ENCODE results near the gene ANKS4B.

ANKS4B gene

DNA sequence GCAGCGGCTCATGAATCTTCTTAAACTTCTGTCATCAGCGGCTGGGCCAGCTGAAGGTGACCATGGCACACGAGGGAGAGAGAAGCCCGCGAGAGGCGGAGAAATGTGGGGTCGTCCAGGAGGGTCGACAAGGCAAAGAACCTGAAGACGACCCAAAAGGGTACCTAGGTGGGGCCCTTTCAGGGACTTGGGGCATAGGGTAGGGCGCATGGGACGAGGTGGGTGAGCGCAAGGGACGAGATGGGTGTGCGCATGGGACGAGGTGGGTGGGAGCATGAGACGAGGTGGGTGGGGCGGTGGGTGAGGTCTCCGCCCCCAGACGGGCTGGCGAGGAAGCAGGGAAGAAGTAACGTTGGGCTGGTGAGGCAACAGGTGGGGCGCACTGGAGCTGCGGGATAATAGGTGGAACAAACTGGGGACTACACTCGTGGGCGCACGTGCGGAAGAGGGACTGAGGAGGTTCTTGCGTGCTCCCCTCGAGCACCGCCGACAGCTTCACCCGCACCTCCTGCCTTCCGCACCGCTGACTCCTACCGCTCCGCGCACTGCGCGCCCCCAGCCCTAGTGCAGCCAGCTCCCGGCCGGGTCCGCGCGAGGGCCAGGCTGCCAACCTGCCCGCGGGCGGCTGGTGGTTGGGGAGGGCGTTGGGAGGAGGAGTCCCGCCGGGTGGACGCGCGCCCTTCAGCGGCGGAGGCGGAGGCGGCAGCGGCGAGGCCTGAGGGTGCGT lies 67.8 kb downstream of the ANKS4B start (continued):
- TF ChIP-seq MYNN (tag by site-specific recombination; IDR thresholded peaks at IDR 0.05; ENCODE audit: borderline replicate concordance) (no peak; the same call in 1 of the 2 replicates), ZSCAN23 (tag by site-specific recombination; IDR thresholded peaks at IDR 0.05) (no peak), EGR2 (tag by site-specific recombination; IDR thresholded peaks at IDR 0.05; ENCODE audit: low read depth) (peak; percentile 96), YY2 (tag by site-specific recombination; IDR thresholded peaks at IDR 0.05) (no peak), ZNF112 (tag by site-specific recombination; IDR thresholded peaks at IDR 0.05) (no peak), ZNF623 (tag by site-specific recombination; IDR thresholded peaks at IDR 0.05) (no peak), OVOL3 (tag by site-specific recombination; IDR thresholded peaks at IDR 0.05) (peak; percentile 55; the same call in 1 of the 2 replicates), ZNF23 (tag by site-specific recombination; IDR thresholded peaks at IDR 0.05; ENCODE audit: borderline replicate concordance) (no peak), ZSCAN30 (tag by site-specific recombination; IDR thresholded peaks at IDR 0.05) (peak; percentile 58; the same call in 1 of the 2 replicates), ZNF473 (tag by site-specific recombination; IDR thresholded peaks at IDR 0.05) (no peak), ZNF776 (tag by site-specific recombination; IDR thresholded peaks at IDR 0.05; ENCODE audit: borderline replicate concordance) (no peak), ZNF354C (tag by site-specific recombination; IDR thresholded peaks at IDR 0.05; ENCODE audit: borderline replicate concordance, low read depth) (no peak), ZNF664 (tag by site-specific recombination; IDR thresholded peaks at IDR 0.05) (no peak), ZNF184 (tag by site-specific recombination; IDR thresholded peaks at IDR 0.05) (no peak), ZFP37 (tag by site-specific recombination; IDR thresholded peaks at IDR 0.05) (no peak), ZNF530 (tag by site-specific recombination; IDR thresholded peaks at IDR 0.05; ENCODE audit: low read depth) (no peak), ZNF426 (tag by site-specific recombination; IDR thresholded peaks at IDR 0.05) (no peak), ZNF221 (tag by site-specific recombination; IDR thresholded peaks at IDR 0.05; ENCODE audit: borderline replicate concordance) (no peak), ZNF24 (tag by site-specific recombination; IDR thresholded peaks at IDR 0.05) (peak; percentile 78; the same call in 1 of the 2 replicates), ZNF626 (tag by site-specific recombination; IDR thresholded peaks at IDR 0.05) (no peak), HOXD13 (CRISPR knock-in tag; IDR thresholded peaks at IDR 0.05; ENCODE audit: borderline replicate concordance) (no peak), REPIN1 (tag by site-specific recombination; IDR thresholded peaks at IDR 0.05; ENCODE audit: low read depth) (no peak; the same call in 1 of the 2 replicates)
- TF ChIP-seq, protein P1, sequence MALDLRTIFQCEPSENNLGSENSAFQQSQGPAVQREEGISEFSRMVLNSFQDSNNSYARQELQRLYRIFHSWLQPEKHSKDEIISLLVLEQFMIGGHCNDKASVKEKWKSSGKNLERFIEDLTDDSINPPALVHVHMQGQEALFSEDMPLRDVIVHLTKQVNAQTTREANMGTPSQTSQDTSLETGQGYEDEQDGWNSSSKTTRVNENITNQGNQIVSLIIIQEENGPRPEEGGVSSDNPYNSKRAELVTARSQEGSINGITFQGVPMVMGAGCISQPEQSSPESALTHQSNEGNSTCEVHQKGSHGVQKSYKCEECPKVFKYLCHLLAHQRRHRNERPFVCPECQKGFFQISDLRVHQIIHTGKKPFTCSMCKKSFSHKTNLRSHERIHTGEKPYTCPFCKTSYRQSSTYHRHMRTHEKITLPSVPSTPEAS (tag by site-specific recombination; IDR thresholded peaks at IDR 0.05), result no peak
- TF ChIP-seq, protein P2, sequence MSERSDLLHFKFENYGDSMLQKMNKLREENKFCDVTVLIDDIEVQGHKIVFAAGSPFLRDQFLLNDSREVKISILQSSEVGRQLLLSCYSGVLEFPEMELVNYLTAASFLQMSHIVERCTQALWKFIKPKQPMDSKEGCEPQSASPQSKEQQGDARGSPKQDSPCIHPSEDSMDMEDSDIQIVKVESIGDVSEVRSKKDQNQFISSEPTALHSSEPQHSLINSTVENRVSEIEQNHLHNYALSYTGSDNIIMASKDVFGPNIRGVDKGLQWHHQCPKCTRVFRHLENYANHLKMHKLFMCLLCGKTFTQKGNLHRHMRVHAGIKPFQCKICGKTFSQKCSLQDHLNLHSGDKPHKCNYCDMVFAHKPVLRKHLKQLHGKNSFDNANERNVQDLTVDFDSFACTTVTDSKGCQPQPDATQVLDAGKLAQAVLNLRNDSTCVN (tag by site-specific recombination; optimal IDR thresholded peaks at IDR 0.05), result peak; percentile 98
- TF ChIP-seq, protein P3, sequence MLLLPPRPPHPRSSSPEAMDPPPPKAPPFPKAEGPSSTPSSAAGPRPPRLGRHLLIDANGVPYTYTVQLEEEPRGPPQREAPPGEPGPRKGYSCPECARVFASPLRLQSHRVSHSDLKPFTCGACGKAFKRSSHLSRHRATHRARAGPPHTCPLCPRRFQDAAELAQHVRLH (tag by site-specific recombination; IDR thresholded peaks at IDR 0.05), result 0 out of 2 replicates have a peak, but pooled peaks have one; percentile 45
- TF ChIP-seq, protein P4, sequence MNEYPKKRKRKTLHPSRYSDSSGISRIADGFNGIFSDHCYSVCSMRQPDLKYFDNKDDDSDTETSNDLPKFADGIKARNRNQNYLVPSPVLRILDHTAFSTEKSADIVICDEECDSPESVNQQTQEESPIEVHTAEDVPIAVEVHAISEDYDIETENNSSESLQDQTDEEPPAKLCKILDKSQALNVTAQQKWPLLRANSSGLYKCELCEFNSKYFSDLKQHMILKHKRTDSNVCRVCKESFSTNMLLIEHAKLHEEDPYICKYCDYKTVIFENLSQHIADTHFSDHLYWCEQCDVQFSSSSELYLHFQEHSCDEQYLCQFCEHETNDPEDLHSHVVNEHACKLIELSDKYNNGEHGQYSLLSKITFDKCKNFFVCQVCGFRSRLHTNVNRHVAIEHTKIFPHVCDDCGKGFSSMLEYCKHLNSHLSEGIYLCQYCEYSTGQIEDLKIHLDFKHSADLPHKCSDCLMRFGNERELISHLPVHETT (tag by site-specific recombination; IDR thresholded peaks at IDR 0.05), result peak; percentile 18; the same call in 1 of the 2 replicates
- TF ChIP-seq, protein P5, sequence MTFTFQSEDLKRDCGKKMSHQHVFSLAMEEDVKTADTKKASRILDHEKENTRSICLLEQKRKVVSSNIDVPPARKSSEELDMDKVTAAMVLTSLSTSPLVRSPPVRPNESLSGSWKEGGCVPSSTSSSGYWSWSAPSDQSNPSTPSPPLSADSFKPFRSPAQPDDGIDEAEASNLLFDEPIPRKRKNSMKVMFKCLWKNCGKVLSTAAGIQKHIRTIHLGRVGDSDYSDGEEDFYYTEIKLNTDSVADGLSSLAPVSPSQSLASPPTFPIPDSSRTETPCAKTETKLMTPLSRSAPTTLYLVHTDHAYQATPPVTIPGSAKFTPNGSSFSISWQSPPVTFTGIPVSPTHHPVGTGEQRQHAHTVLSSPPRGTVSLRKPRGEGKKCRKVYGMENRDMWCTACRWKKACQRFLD (tag by site-specific recombination; IDR thresholded peaks at IDR 0.05), result no peak
- TF ChIP-seq, protein P6, sequence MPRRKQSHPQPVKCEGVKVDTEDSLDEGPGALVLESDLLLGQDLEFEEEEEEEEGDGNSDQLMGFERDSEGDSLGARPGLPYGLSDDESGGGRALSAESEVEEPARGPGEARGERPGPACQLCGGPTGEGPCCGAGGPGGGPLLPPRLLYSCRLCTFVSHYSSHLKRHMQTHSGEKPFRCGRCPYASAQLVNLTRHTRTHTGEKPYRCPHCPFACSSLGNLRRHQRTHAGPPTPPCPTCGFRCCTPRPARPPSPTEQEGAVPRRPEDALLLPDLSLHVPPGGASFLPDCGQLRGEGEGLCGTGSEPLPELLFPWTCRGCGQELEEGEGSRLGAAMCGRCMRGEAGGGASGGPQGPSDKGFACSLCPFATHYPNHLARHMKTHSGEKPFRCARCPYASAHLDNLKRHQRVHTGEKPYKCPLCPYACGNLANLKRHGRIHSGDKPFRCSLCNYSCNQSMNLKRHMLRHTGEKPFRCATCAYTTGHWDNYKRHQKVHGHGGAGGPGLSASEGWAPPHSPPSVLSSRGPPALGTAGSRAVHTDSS (tag by site-specific recombination; IDR thresholded peaks at IDR 0.05), result peak; percentile 83
- TF ChIP-seq, protein P7, sequence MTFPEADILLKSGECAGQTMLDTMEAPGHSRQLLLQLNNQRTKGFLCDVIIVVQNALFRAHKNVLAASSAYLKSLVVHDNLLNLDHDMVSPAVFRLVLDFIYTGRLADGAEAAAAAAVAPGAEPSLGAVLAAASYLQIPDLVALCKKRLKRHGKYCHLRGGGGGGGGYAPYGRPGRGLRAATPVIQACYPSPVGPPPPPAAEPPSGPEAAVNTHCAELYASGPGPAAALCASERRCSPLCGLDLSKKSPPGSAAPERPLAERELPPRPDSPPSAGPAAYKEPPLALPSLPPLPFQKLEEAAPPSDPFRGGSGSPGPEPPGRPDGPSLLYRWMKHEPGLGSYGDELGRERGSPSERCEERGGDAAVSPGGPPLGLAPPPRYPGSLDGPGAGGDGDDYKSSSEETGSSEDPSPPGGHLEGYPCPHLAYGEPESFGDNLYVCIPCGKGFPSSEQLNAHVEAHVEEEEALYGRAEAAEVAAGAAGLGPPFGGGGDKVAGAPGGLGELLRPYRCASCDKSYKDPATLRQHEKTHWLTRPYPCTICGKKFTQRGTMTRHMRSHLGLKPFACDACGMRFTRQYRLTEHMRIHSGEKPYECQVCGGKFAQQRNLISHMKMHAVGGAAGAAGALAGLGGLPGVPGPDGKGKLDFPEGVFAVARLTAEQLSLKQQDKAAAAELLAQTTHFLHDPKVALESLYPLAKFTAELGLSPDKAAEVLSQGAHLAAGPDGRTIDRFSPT (tag by site-specific recombination; IDR thresholded peaks at IDR 0.05), result peak; percentile 92
- TF ChIP-seq, protein P8, sequence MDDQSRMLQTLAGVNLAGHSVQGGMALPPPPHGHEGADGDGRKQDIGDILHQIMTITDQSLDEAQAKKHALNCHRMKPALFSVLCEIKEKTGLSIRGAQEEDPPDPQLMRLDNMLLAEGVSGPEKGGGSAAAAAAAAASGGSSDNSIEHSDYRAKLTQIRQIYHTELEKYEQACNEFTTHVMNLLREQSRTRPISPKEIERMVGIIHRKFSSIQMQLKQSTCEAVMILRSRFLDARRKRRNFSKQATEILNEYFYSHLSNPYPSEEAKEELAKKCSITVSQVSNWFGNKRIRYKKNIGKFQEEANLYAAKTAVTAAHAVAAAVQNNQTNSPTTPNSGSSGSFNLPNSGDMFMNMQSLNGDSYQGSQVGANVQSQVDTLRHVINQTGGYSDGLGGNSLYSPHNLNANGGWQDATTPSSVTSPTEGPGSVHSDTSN (CRISPR knock-in tag; IDR thresholded peaks at IDR 0.05), result no peak

All from HEK293 (cell line).